HEK293 (cell line): Measurements from ENCODE around the gene MAPRE2.

Source experiments
- CTCF ChIA-PET: fragments of 350-600 bp; formaldehyde crosslinking; extraction: SDS; loops from one replicate; lab custom pipeline; 2021; ENCODE audit warnings: antibody characterized with exemption; lab: Yijun Ruan, JAX
- POLR2A ChIA-PET: fragments of 300-600 bp; formaldehyde crosslinking; extraction: SDS; loops from one replicate; lab custom pipeline; 2020; ENCODE audit warnings: antibody characterized with exemption, inconsistent platforms; lab: Yijun Ruan, JAX
- H3K27ac ChIP-seq: fragments of 200-500 bp; sonication (Bioruptor generic); 2 replicates; pipeline ENCODE4 v1.5.1; 2014; ENCODE audit warnings: low read depth, low read length, control low read depth, inconsistent platforms; ENCODE audit errors: extremely low read depth
- H3K36me3 ChIP-seq, 2 experiments: fragments of 200-500 bp in 1 of 2; sonication (Bioruptor generic) in 1 of 2; 1 replicate in 1 of 2; 2 replicates in 1 of 2; pipeline ENCODE4 v1.5.1; 2014 to 2017; ENCODE audit warnings: inconsistent platforms in 2 of 2, low read length in 2 of 2; ENCODE audit not compliant: control insufficient read depth in 2 of 2, insufficient read depth in 1 of 2
- H3K4me1 ChIP-seq: fragments of 200-500 bp; sonication (Bioruptor generic); 2 replicates; pipeline ENCODE4 v1.5.1; 2014; ENCODE audit warnings: mild to moderate bottlenecking, low read length, inconsistent platforms; ENCODE audit not compliant: control insufficient read depth, insufficient read depth
- H3K4me3 ChIP-seq: 2 replicates; pipeline ENCODE4 v1.5.1; 2011; ENCODE audit warnings: low read depth, mild to moderate bottlenecking, control low read depth, low read length, moderate library complexity
- H3K9me3 ChIP-seq: fragments of 200-500 bp; sonication (Bioruptor generic); 2 replicates; pipeline ENCODE4 v1.5.1; 2014; ENCODE audit warnings: low read depth, low read length, inconsistent platforms; ENCODE audit not compliant: control insufficient read depth, insufficient read depth
- SALL2 ChIP-seq: fragments of 450-650 bp; formaldehyde crosslinking; IDR thresholded peaks from 2 replicates; pipeline ENCODE4 v1.5.0; 2017; ENCODE audit warnings: missing biosample characterization, mild to moderate bottlenecking, missing genetic modification characterization, borderline replicate concordance
- SP2 ChIP-seq: fragments of 450-650 bp; formaldehyde crosslinking; IDR thresholded peaks from 2 replicates; pipeline ENCODE4 v1.5.1; 2016; ENCODE audit warnings: missing biosample characterization, missing genetic modification characterization
- SP3 ChIP-seq: fragments of 450-650 bp; formaldehyde crosslinking; IDR thresholded peaks from 2 replicates; pipeline ENCODE4 v1.5.1; 2016; ENCODE audit warnings: missing biosample characterization, missing genetic modification characterization
- ZNF10 ChIP-seq: fragments of 450-650 bp; formaldehyde crosslinking; IDR thresholded peaks from 2 replicates; pipeline ENCODE4 v1.5.1; 2017; ENCODE audit warnings: missing biosample characterization, missing genetic modification characterization
- ZNF133 ChIP-seq: fragments of 450-650 bp; formaldehyde crosslinking; IDR thresholded peaks from 2 replicates; pipeline ENCODE4 v1.5.1; 2016; ENCODE audit warnings: missing biosample characterization, missing genetic modification characterization
- ZNF214 ChIP-seq: fragments of 450-650 bp; formaldehyde crosslinking; IDR thresholded peaks from 2 replicates; pipeline ENCODE4 v1.5.1; 2017; ENCODE audit warnings: missing biosample characterization, mild to moderate bottlenecking, missing genetic modification characterization, borderline replicate concordance
- ZNF561 ChIP-seq: fragments of 450-650 bp; IDR thresholded peaks from 2 replicates; pipeline ENCODE4 v1.5.1; 2018; ENCODE audit warnings: missing biosample characterization, missing genetic modification characterization, borderline replicate concordance
- ZSCAN16 ChIP-seq: fragments of 450-650 bp; formaldehyde crosslinking; IDR thresholded peaks from 2 replicates; pipeline ENCODE4 v1.5.1; 2016; ENCODE audit warnings: missing biosample characterization, missing genetic modification characterization
- TF ChIP-seq, protein P1 (sequence below): fragments of 450-650 bp; formaldehyde crosslinking; IDR thresholded peaks from 2 replicates; pipeline ENCODE4 v1.5.1; 2016; ENCODE audit warnings: missing biosample characterization, missing genetic modification characterization
- TF ChIP-seq, protein P2 (sequence below): fragments of 450-650 bp; formaldehyde crosslinking; IDR thresholded peaks from 2 replicates; pipeline ENCODE4 v1.5.1; 2016; ENCODE audit warnings: missing biosample characterization, missing genetic modification characterization
- TF ChIP-seq, protein P3 (sequence below): fragments of 450-650 bp; formaldehyde crosslinking; IDR thresholded peaks from 2 replicates; pipeline ENCODE4 v1.5.1; 2016; ENCODE audit warnings: missing biosample characterization, missing genetic modification characterization, borderline replicate concordance
- TF ChIP-seq, protein P4 (sequence below): fragments of 450-650 bp; formaldehyde crosslinking; IDR thresholded peaks from 2 replicates; pipeline ENCODE4 v1.5.1; 2016; ENCODE audit warnings: missing biosample characterization, missing genetic modification characterization

The MAPRE2 gene

DNA sequence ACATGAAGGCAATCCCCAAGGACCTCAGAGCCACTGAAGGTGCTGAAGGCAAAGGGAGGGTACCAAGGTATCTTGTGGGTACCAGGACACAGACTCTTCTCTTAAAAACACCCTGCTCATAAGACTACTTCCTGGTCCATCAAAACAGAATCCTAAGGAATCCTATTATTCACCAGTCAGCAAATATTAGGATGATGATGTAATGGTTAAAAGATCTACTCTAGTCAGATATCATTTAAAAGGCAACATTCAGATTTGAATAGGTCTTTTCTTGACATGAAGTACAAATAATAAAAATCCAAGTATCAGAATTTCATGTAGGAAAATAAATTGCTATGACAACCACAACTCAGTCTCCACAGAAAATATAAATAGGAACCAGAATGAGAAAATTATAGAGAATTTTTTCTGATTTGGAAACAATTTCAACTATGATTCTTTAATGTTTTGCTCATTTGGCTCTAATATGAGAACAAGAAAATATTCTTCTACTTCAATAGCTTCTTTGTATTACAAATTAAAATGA lies 121.9 kb downstream of the MAPRE2 start (continued):
- TF ChIP-seq, protein P1, sequence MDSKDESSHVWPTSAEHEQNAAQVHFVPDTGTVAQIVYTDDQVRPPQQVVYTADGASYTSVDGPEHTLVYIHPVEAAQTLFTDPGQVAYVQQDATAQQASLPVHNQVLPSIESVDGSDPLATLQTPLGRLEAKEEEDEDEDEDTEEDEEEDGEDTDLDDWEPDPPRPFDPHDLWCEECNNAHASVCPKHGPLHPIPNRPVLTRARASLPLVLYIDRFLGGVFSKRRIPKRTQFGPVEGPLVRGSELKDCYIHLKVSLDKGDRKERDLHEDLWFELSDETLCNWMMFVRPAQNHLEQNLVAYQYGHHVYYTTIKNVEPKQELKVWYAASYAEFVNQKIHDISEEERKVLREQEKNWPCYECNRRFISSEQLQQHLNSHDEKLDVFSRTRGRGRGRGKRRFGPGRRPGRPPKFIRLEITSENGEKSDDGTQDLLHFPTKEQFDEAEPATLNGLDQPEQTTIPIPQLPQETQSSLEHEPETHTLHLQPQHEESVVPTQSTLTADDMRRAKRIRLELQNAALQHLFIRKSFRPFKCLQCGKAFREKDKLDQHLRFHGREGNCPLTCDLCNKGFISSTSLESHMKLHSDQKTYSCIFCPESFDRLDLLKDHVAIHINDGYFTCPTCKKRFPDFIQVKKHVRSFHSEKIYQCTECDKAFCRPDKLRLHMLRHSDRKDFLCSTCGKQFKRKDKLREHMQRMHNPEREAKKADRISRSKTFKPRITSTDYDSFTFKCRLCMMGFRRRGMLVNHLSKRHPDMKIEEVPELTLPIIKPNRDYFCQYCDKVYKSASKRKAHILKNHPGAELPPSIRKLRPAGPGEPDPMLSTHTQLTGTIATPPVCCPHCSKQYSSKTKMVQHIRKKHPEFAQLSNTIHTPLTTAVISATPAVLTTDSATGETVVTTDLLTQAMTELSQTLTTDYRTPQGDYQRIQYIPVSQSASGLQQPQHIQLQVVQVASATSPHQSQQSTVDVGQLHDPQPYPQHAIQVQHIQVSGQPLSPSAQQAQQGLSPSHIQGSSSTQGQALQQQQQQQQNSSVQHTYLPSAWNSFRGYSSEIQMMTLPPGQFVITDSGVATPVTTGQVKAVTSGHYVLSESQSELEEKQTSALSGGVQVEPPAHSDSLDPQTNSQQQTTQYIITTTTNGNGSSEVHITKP: no peak
- TF ChIP-seq, protein P2, sequence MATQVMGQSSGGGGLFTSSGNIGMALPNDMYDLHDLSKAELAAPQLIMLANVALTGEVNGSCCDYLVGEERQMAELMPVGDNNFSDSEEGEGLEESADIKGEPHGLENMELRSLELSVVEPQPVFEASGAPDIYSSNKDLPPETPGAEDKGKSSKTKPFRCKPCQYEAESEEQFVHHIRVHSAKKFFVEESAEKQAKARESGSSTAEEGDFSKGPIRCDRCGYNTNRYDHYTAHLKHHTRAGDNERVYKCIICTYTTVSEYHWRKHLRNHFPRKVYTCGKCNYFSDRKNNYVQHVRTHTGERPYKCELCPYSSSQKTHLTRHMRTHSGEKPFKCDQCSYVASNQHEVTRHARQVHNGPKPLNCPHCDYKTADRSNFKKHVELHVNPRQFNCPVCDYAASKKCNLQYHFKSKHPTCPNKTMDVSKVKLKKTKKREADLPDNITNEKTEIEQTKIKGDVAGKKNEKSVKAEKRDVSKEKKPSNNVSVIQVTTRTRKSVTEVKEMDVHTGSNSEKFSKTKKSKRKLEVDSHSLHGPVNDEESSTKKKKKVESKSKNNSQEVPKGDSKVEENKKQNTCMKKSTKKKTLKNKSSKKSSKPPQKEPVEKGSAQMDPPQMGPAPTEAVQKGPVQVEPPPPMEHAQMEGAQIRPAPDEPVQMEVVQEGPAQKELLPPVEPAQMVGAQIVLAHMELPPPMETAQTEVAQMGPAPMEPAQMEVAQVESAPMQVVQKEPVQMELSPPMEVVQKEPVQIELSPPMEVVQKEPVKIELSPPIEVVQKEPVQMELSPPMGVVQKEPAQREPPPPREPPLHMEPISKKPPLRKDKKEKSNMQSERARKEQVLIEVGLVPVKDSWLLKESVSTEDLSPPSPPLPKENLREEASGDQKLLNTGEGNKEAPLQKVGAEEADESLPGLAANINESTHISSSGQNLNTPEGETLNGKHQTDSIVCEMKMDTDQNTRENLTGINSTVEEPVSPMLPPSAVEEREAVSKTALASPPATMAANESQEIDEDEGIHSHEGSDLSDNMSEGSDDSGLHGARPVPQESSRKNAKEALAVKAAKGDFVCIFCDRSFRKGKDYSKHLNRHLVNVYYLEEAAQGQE (tag by site-specific recombination): no peak
- TF ChIP-seq SP2 (tag by site-specific recombination) (no peak), ZSCAN16 (tag by site-specific recombination) (no peak), ZNF214 (no peak), SP3 (tag by site-specific recombination) (no peak), ZNF133 (tag by site-specific recombination) (no peak), SALL2 (tag by site-specific recombination) (no peak)

DNA sequence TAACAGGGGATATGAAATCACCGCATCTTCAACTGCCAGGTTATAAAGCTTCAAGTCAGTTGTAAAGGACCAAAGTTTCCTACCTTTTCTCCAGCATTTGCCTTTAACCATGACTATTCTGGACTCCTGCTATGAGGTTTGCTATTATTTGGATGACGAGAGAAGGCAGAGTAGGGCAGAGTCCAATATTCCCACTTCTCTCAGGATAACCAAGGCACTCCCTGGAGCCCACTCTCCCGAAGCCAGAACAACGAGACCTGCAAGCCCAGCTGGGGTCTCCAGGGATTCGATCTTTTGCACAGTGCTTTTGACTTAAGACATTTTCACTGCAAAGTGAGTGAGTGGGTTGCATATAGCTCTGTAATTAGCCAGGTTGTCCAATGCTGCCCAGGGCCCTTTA lies 122.5 kb downstream of the MAPRE2 start:
- H3K4me1 ChIP-seq: no peaks in the 10 kb centered on the region
- CTCF ChIA-PET: interaction anchor here (0.6 to 1.0 kb wide), 4 partner anchors 12 to 157 kb away, joined by 3 read pairs; no protein-coding TSS in a partner anchor
- H3K4me3 ChIP-seq: no peak overlapping the region
- no peaks in the 10 kb centered on the region for H3K9me3 ChIP-seq
- H3K36me3 ChIP-seq: no peaks in the 10 kb centered on the region
- TF ChIP-seq, protein P3, sequence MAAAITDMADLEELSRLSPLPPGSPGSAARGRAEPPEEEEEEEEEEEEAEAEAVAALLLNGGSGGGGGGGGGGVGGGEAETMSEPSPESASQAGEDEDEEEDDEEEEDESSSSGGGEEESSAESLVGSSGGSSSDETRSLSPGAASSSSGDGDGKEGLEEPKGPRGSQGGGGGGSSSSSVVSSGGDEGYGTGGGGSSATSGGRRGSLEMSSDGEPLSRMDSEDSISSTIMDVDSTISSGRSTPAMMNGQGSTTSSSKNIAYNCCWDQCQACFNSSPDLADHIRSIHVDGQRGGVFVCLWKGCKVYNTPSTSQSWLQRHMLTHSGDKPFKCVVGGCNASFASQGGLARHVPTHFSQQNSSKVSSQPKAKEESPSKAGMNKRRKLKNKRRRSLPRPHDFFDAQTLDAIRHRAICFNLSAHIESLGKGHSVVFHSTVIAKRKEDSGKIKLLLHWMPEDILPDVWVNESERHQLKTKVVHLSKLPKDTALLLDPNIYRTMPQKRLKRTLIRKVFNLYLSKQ (tag by site-specific recombination): no peak
- TF ChIP-seq ZNF10: no peak
- TF ChIP-seq, protein P4, sequence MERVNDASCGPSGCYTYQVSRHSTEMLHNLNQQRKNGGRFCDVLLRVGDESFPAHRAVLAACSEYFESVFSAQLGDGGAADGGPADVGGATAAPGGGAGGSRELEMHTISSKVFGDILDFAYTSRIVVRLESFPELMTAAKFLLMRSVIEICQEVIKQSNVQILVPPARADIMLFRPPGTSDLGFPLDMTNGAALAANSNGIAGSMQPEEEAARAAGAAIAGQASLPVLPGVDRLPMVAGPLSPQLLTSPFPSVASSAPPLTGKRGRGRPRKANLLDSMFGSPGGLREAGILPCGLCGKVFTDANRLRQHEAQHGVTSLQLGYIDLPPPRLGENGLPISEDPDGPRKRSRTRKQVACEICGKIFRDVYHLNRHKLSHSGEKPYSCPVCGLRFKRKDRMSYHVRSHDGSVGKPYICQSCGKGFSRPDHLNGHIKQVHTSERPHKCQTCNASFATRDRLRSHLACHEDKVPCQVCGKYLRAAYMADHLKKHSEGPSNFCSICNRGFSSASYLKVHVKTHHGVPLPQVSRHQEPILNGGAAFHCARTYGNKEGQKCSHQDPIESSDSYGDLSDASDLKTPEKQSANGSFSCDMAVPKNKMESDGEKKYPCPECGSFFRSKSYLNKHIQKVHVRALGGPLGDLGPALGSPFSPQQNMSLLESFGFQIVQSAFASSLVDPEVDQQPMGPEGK (tag by site-specific recombination): no peak
- TF ChIP-seq, all 188 proteins: peak for 0
- POLR2A ChIA-PET: no interaction called here
- no peak overlapping the region for H3K27ac ChIP-seq

DNA sequence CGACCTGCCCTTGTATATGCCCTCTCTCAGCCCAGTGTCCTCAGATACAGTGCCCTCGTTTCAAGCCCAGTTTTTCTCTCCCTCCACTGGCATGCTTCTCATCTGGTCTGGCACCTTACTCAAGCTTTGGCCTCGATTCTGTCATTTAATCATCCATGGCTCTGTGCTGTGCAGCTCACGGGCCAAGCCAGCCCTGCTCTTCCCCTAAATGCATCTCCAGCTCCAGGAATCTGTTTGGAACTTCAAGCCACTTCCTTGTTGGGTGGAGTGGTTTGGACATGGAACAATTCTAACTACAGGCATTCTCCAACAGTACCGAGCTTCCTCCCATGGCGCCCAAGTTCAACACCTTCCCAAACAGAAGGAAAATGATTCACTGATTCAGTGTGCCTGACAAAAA lies 122.9 kb downstream of the MAPRE2 start:
- no peak for TF ChIP-seq ZNF561 (tag by site-specific recombination)
- Histone ChIP-seq H3K9me3 (no peaks in the 10 kb centered on the region), H3K36me3 (no peaks in the 10 kb centered on the region), H3K4me3 (no peak overlapping the region), H3K4me1 (no peaks in the 10 kb centered on the region), H3K27ac (no peak overlapping the region)
- ChIA-PET POLR2A (no interaction called here), CTCF (interaction anchor here (0.6 to 0.9 kb wide), 5 partner anchors 12 to 256 kb away, joined by 3 to 4 read pairs (median 3); no protein-coding TSS in a partner anchor)
